ENCODE results near the gene KCNG3.

KCNG3 gene

GRCh38 chr2:42457011-42457410 lies 36.8 kb downstream of the KCNG3 start:
- H3K9ac ChIP-seq, result no peak overlapping the region
- no peak for TF ChIP-seq Cebpa-rat (IDR thresholded peaks at IDR 0.05)
- no peaks in the 10 kb centered on the region for H3K27me3 ChIP-seq
- no peaks in the 10 kb centered on the region for H3K4me1 ChIP-seq
- no peaks in the 10 kb centered on the region for H3K36me3 ChIP-seq
- no peak overlapping the region for H3K4me2 ChIP-seq
- no peak overlapping the region for H3K4me3 ChIP-seq
- no peaks in the 10 kb centered on the region for H4K20me1 ChIP-seq
- no peak overlapping the region for H3K27ac ChIP-seq
- no peaks in the 10 kb centered on the region for H3K9me3 ChIP-seq

- TF ChIP-seq Cebpa-rat (IDR thresholded peaks at IDR 0.05), result no peak
- no peak overlapping the region for H3K4me2 ChIP-seq
- H3K9ac ChIP-seq, result no peak overlapping the region
- no peaks in the 10 kb centered on the region for H3K27me3 ChIP-seq
- H3K36me3 ChIP-seq, result no peaks in the 10 kb centered on the region
- H4K20me1 ChIP-seq, result no peaks in the 10 kb centered on the region
- no peaks in the 10 kb centered on the region for H3K4me1 ChIP-seq
- H3K4me3 ChIP-seq, result no peak overlapping the region
- no peaks in the 10 kb centered on the region for H3K9me3 ChIP-seq
- H3K27ac ChIP-seq, result no peak overlapping the region
Observed at GRCh38 chr2:42456126-42456839, 37.5 kb downstream of the KCNG3 start.

GRCh38 chr2:42452545-42452944 lies 41.2 kb downstream of the KCNG3 start:
- Histone ChIP-seq H3K4me3 (no peak overlapping the region), H3K4me1 (no peaks in the 10 kb centered on the region), H3K36me3 (no peaks in the 10 kb centered on the region), H3K9ac (no peak overlapping the region), H3K9me3 (no peaks in the 10 kb centered on the region), H3K27me3 (no peaks in the 10 kb centered on the region), H3K27ac (no peak overlapping the region), H3K4me2 (no peak overlapping the region), H4K20me1 (no peaks in the 10 kb centered on the region)
- no peak for TF ChIP-seq Cebpa-rat (IDR thresholded peaks at IDR 0.05)

- Histone ChIP-seq H4K20me1 (no peaks in the 10 kb centered on the region), H3K9ac (no peak overlapping the region), H3K4me1 (no peaks in the 10 kb centered on the region), H3K27ac (no peak overlapping the region), H3K9me3 (no peaks in the 10 kb centered on the region), H3K4me2 (no peak overlapping the region), H3K27me3 (no peaks in the 10 kb centered on the region), H3K4me3 (no peak overlapping the region), H3K36me3 (no peaks in the 10 kb centered on the region)
- TF ChIP-seq Cebpa-rat (IDR thresholded peaks at IDR 0.05), result no peak
Observed at GRCh38 chr2:42450136-42450535, 43.6 kb downstream of the KCNG3 start.

GRCh38 chr2:42449163-42450087 lies 44.4 kb downstream of the KCNG3 start:
- H3K9me3 ChIP-seq, result no peaks in the 10 kb centered on the region
- no peak for TF ChIP-seq Cebpa-rat (IDR thresholded peaks at IDR 0.05)
- no peaks in the 10 kb centered on the region for H4K20me1 ChIP-seq
- H3K9ac ChIP-seq, result no peak overlapping the region
- no peaks in the 10 kb centered on the region for H3K27me3 ChIP-seq
- no peak overlapping the region for H3K4me2 ChIP-seq
- H3K4me1 ChIP-seq, result no peaks in the 10 kb centered on the region
- no peak overlapping the region for H3K4me3 ChIP-seq
- no peaks in the 10 kb centered on the region for H3K36me3 ChIP-seq
- H3K27ac ChIP-seq, result no peak overlapping the region

- Histone ChIP-seq H3K36me3 (no peaks in the 10 kb centered on the region), H3K4me3 (no peak overlapping the region), H4K20me1 (no peaks in the 10 kb centered on the region), H3K9me3 (no peaks in the 10 kb centered on the region), H3K4me2 (no peak overlapping the region), H3K9ac (no peak overlapping the region), H3K27me3 (no peaks in the 10 kb centered on the region), H3K4me1 (no peaks in the 10 kb centered on the region), H3K27ac (no peak overlapping the region)
- no peak for TF ChIP-seq Cebpa-rat (IDR thresholded peaks at IDR 0.05)
Observed at GRCh38 chr2:42448163-42448562, 45.6 kb downstream of the KCNG3 start.

GRCh38 chr2:42446503-42447271 lies 47.1 kb downstream of the KCNG3 start:
- Histone ChIP-seq H3K27me3 (no peaks in the 10 kb centered on the region), H3K27ac (no peak overlapping the region), H3K9ac (no peak overlapping the region), H3K4me3 (no peak overlapping the region), H4K20me1 (no peaks in the 10 kb centered on the region), H3K9me3 (no peaks in the 10 kb centered on the region), H3K36me3 (no peaks in the 10 kb centered on the region), H3K4me1 (no peaks in the 10 kb centered on the region), H3K4me2 (no peak overlapping the region)
- TF ChIP-seq Cebpa-rat (IDR thresholded peaks at IDR 0.05), result no peak

- Histone ChIP-seq H3K36me3 (no peaks in the 10 kb centered on the region), H3K9ac (no peak overlapping the region), H4K20me1 (no peaks in the 10 kb centered on the region), H3K4me2 (no peak overlapping the region), H3K9me3 (no peaks in the 10 kb centered on the region), H3K4me1 (no peaks in the 10 kb centered on the region), H3K4me3 (no peak overlapping the region), H3K27ac (no peak overlapping the region), H3K27me3 (no peaks in the 10 kb centered on the region)
- TF ChIP-seq Cebpa-rat (IDR thresholded peaks at IDR 0.05), result no peak
Observed at GRCh38 chr2:42443718-42444399, 49.9 kb downstream of the KCNG3 start.

- no peak overlapping the region for H3K4me2 ChIP-seq
- no peak overlapping the region for H3K9ac ChIP-seq
- H3K27me3 ChIP-seq, result no peaks in the 10 kb centered on the region
- no peaks in the 10 kb centered on the region for H3K4me1 ChIP-seq
- no peaks in the 10 kb centered on the region for H3K36me3 ChIP-seq
- no peak for TF ChIP-seq Cebpa-rat (IDR thresholded peaks at IDR 0.05)
- H4K20me1 ChIP-seq, result no peaks in the 10 kb centered on the region
- no peak overlapping the region for H3K27ac ChIP-seq
- H3K9me3 ChIP-seq, result no peaks in the 10 kb centered on the region
- no peak overlapping the region for H3K4me3 ChIP-seq
Observed at GRCh38 chr2:42442774-42443173, 51.0 kb downstream of the KCNG3 start.

All from BLaER1 (cell line).